ENCODE data around the gene APOB.

The APOB gene

DNA sequence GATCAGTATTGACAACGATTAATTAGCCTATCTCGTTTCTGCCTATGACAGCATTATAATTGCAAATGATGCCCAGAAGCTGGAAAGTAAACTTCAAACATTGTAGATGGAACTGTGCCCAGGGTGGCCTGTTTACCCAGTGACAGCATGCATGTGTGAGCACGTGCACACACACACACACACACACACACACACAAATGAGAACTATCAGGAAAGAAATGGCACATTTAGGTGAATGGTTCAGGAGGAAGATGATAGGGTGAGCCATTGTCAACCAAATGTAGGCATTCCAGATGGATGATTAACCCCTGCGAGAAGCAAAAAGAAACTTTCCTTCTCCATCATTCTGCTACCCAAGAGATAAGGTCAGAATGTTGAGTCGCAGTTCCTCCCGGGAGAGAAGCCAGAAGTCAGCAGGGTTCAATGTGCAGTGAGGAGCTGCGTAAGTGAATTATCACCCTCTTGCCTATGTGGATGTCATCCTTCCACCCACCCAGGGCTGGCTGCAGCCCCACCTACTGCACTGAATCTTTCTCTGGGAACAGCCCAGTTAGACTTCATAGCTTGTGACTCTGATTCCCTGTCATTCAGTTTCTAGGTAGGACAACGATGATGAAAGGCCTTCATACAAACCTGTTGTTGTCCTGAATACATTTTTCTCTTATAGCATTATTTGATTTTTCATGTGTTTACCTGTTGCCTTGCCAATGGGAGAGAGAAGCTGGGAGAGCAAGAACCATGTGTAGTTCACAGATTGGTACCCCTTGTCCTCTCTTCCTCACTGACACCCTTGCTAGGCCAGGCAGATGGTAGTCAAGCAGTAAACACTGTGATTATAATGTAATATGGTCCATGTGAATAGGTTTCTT, 3.5 kb upstream of the APOB start:
- no peak for TF ChIP-seq Cebpa-rat (IDR thresholded peaks at IDR 0.05)
- Histone ChIP-seq H3K4me3 (no peak overlapping the region), H3K27me3 (peaks cover 14 to 26% (median 21%) of the 10 kb centered on the region in 11 experiments; a peak in 21 of 22 replicates), H3K27ac (no peak overlapping the region), H3K4me2 (no peak overlapping the region), H3K9me3 (replicated peaks in 1 of 11) (no peaks in the 10 kb centered on the region), H3K36me3 (no peaks in the 10 kb centered on the region), H4K20me1 (peaks cover 0 to 17% (median 0%) of the 10 kb centered on the region in 11 experiments; a peak in 3 of 22 replicates), H3K4me1 (peaks cover 0 to 6% (median 0%) of the 10 kb centered on the region in 10 experiments; a peak in 2 of 20 replicates), H3K9ac (no peak overlapping the region)

DNA sequence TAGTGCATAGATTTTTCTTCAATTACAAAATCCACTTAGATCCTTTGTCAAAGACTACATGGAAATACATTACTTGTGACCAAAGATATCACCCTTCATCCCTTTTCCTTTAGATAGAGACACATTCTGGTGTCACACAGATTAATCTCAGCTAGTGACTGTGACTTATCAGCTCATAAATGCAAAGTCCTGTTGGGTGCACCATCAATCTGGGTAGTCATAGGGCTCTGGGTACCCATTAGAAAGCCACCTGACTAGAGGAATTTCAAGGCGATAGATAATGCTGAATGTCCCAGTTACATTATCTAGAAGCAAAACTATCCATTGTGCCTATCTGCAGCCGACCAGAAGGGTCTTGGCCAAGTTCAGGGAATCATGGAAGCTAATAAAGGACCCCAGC, 2.6 kb upstream of the APOB start:
- H3K4me2 ChIP-seq = no peak overlapping the region
- H3K4me3 ChIP-seq = no peak overlapping the region
- H3K4me1 ChIP-seq = peaks cover 0 to 6% (median 0%) of the 10 kb centered on the region in 10 experiments; a peak in 2 of 20 replicates
- no peak overlapping the region for H3K9ac ChIP-seq
- H3K27me3 ChIP-seq = peaks cover 14 to 26% (median 21%) of the 10 kb centered on the region in 11 experiments; a peak in 21 of 22 replicates
- no peak for TF ChIP-seq Cebpa-rat (IDR thresholded peaks at IDR 0.05)
- H4K20me1 ChIP-seq = peaks cover 0 to 17% (median 0%) of the 10 kb centered on the region in 11 experiments; a peak in 3 of 22 replicates
- no peaks in the 10 kb centered on the region for H3K36me3 ChIP-seq
- H3K27ac ChIP-seq = no peak overlapping the region
- H3K9me3 ChIP-seq (replicated peaks in 1 of 11) = no peaks in the 10 kb centered on the region

DNA sequence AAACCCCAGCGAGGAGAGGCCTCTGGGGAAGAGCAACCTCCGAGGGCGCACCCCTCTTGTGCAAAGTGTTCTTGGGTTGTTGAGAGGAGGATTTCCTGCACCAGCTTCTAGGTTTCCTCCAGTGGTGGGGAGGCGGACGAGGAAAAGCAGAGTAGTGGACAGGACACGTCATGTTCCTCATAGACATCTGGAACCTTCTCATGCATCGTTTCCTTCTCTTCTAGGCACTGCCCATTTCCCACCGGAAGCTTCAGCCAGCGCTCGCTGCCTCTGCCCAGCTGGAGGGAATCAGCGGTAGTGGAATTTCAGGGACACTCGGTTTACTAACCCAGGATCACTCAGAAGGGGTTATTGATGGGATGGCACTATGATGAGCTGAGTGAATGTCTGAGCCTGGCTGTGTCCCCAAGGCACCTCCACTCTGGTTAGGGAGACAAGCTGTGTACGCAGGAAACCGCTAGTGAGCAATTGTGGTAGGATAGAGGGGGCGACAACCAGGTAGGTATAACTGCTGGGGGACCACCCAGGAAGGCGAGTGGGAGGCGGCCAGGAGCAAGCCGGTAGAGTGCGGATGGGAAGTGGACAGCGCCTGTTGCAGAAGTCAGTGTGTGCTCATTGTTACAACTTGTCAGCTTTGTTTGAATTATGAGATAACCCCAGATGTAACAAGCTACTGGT, 960 bp upstream of the APOB start:
- peak overlapping the region in 2 of 11 experiments; percentile 10 to 24; a peak in 3 of 22 replicates for H3K4me2 ChIP-seq
- no peaks in the 10 kb centered on the region for H3K9me3 ChIP-seq (replicated peaks in 1 of 11)
- peaks cover 0 to 6% (median 0%) of the 10 kb centered on the region in 10 experiments; a peak in 2 of 20 replicates for H3K4me1 ChIP-seq

DNA sequence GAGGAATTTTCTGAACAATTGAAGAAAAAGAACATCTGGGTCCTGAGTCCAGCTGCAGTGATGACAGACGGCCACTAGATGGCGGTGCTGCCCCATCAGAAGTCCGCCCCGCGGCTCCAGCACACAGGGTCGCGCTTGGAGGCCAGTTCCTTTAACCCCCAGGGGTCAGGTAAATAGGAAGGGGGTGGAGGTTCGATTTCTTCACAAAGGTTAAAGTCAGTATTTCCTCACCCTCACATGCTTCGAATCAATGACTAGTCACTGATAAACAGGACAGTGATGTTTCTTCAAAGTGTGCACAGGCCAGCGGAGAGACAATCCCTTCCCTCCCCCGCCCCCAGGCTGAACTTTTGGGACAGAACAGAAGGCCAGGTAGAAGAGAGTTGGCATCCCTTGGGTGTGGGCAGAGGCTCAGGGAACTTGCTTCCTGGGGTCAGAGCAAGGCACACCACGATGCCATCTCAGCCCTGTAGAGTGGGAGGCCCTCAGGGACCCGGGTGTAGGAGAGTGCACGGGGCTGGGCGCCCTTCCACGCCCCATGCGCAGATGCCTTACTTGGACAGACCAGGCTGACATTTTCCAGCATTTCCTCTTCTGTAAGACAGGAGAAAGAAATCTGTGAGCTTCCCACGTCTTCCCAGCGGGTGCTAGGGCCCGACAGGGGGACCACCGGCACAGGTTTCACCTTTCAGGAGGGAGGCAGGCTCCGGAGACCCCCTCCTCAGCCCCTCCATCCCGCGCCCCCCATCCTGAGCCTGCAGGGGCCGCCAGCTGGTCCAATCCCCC, 722 bp downstream of the APOB start:
- no peak overlapping the region for H3K27ac ChIP-seq
- no peak for TF ChIP-seq Cebpa-rat (IDR thresholded peaks at IDR 0.05)
- no peaks in the 10 kb centered on the region for H3K9me3 ChIP-seq (replicated peaks in 1 of 11)
- H4K20me1 ChIP-seq = peaks cover 0 to 17% (median 0%) of the 10 kb centered on the region in 11 experiments; a peak in 3 of 22 replicates
- H3K9ac ChIP-seq = no peak overlapping the region
- H3K4me2 ChIP-seq = peak overlapping the region in 2 of 11 experiments; percentile 25 to 37; a peak in 1 of 22 replicates
- no peak overlapping the region for H3K4me3 ChIP-seq
- H3K36me3 ChIP-seq = no peaks in the 10 kb centered on the region
- H3K4me1 ChIP-seq = peaks cover 0 to 6% (median 0%) of the 10 kb centered on the region in 10 experiments; a peak in 2 of 20 replicates
- peaks cover 14 to 26% (median 21%) of the 10 kb centered on the region in 11 experiments; a peak in 21 of 22 replicates for H3K27me3 ChIP-seq

More for the DNA sequence above, 960 bp upstream of the APOB start:
- peaks cover 0 to 17% (median 0%) of the 10 kb centered on the region in 11 experiments; a peak in 3 of 22 replicates for H4K20me1 ChIP-seq
- no peak overlapping the region for H3K27ac ChIP-seq
- no peak for TF ChIP-seq Cebpa-rat (IDR thresholded peaks at IDR 0.05)
- peaks cover 14 to 26% (median 21%) of the 10 kb centered on the region in 11 experiments; a peak in 21 of 22 replicates for H3K27me3 ChIP-seq
- no peak overlapping the region for H3K4me3 ChIP-seq
- H3K36me3 ChIP-seq = no peaks in the 10 kb centered on the region
- H3K9ac ChIP-seq = no peak overlapping the region

DNA sequence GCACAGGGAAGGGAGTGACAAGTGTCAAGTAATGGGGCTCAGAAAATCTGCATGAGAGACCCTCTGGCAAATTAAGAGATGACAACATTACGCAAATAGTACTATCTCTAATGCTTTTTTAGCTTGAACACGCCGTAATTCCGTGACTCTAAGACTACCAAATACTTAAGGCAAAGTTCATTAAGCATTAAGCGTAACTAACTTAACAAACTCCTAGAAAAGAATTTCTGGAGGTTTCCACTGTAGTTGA, 1.2 kb downstream of the APOB start:
- no peak for TF ChIP-seq Cebpa-rat (IDR thresholded peaks at IDR 0.05)
- Histone ChIP-seq H3K27ac (no peak overlapping the region), H3K9me3 (replicated peaks in 1 of 11) (no peaks in the 10 kb centered on the region), H3K4me1 (peaks cover 0 to 6% (median 0%) of the 10 kb centered on the region in 10 experiments; a peak in 2 of 20 replicates), H3K4me2 (no peak overlapping the region), H4K20me1 (peaks cover 0 to 17% (median 0%) of the 10 kb centered on the region in 11 experiments; a peak in 3 of 22 replicates), H3K27me3 (peaks cover 14 to 26% (median 21%) of the 10 kb centered on the region in 11 experiments; a peak in 21 of 22 replicates), H3K36me3 (no peaks in the 10 kb centered on the region), H3K9ac (no peak overlapping the region), H3K4me3 (no peak overlapping the region)

DNA sequence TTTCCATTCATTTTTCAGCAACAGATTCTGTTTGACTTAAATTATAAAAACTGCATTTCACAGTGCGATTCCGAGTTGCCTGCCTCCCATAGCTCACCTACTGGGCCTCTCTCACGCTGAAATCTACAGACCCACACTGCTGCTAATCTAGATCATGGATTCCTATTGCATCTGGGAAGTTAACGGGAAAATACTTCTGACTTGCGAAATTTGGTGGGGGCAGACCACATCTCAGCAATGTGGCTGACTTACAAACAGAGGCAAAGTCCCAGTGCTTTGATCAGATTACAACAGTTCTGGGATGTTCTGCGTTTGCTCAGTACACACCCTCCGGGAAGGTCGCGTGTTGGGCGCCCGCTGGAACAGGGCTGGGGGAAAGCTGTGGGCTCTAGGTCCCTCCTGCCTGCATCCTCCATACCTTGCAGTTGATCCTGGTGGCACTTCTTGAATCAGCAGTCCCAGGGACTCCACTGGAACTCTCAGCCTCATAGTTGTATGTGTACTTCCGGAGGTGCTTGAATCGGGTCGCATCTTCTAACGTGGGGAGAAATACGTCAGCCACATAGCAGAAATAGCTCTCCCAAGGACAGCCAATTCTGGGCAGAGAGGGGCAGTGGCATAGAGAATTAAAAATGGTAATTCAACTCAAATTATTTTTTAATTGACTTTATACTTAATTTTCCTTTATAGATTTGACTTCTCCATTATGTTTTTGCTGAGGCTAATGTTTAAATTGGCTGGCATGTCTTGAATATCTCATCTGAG, 1.7 kb downstream of the APOB start:
- Histone ChIP-seq H4K20me1 (peaks cover 0 to 17% (median 0%) of the 10 kb centered on the region in 11 experiments; a peak in 3 of 22 replicates), H3K36me3 (no peaks in the 10 kb centered on the region), H3K4me1 (peaks cover 0 to 6% (median 0%) of the 10 kb centered on the region in 10 experiments; a peak in 2 of 20 replicates), H3K4me2 (no peak overlapping the region), H3K9ac (no peak overlapping the region), H3K27me3 (peaks cover 14 to 26% (median 21%) of the 10 kb centered on the region in 11 experiments; a peak in 21 of 22 replicates), H3K9me3 (replicated peaks in 1 of 11) (no peaks in the 10 kb centered on the region), H3K4me3 (no peak overlapping the region), H3K27ac (no peak overlapping the region)
- TF ChIP-seq Cebpa-rat (IDR thresholded peaks at IDR 0.05) = no peak

DNA sequence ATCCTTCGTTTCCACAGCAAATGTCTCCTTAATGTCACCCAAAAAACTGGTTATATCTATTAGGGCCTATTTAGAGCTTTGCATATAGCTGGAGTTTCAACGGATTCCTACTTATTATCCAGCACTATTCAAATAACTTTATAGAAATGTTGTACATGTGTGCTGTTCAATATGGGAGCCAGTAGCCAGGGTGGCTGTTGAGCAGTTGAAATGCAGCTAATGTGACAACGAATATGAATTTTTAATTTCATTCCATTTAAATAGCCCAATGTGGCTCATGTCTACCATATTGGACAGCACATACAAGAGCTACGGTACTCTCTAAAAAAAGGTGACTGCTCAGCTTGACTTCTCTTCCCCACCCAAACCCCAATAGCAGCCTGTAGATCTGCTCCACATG, 2.4 kb downstream of the APOB start:
- no peak overlapping the region for H3K9ac ChIP-seq
- no peaks in the 10 kb centered on the region for H3K9me3 ChIP-seq (replicated peaks in 1 of 11)
- peaks cover 0 to 6% (median 0%) of the 10 kb centered on the region in 10 experiments; a peak in 2 of 20 replicates for H3K4me1 ChIP-seq
- H3K27me3 ChIP-seq = peaks cover 14 to 26% (median 21%) of the 10 kb centered on the region in 11 experiments; a peak in 21 of 22 replicates
- H3K4me2 ChIP-seq = no peak overlapping the region
- peaks cover 0 to 17% (median 0%) of the 10 kb centered on the region in 11 experiments; a peak in 3 of 22 replicates for H4K20me1 ChIP-seq
- H3K4me3 ChIP-seq = no peak overlapping the region
- H3K36me3 ChIP-seq = no peaks in the 10 kb centered on the region
- TF ChIP-seq Cebpa-rat (IDR thresholded peaks at IDR 0.05) = no peak
- no peak overlapping the region for H3K27ac ChIP-seq

All from BLaER1 treated with 17β-estradiol and CSF1 and Interleukin-3, amounts not matched to agents 10 nM and 100 nM (cell line).